HG03469 (cell line): Measurements from ENCODE around the gene CP.
A peak's percentile ranks its signal among the peaks of the same experiment; 100 is the strongest.
"Not testable (repeated sequence)": the region's sequence is repeated elsewhere in the genome, so short reads cannot be mapped to it uniquely, and the experiment has no call there.

Source experiments
- ATAC-seq: cut with Tn5 transposase; IDR thresholded peaks from one replicate; pipeline ENCODE4 v1.9.1; 2021; ENCODE audit warnings: mild to moderate bottlenecking, moderate library complexity, moderate number of reproducible peaks; ENCODE audit not compliant: unreplicated experiment

CP gene

DNA sequence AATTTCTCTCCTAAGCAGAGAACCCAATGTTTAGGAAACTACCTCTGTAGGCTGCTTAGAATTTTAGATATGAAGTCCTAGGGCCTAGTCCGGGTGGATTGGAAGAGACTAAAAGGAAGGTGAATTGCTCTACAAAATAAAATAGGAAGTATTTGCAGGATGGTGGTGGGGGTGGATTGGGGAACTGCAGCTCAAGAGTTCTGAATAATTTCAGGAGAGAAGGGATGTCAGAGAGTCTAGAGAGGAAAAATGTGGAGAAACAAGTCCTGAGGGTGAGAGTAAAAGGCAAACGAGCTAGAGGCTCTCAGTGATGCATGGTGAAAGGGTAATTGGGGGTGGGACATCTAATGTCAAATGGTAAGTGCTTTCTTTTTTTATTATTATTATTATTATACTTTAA lies 10.2 kb upstream of the CP start:
- no peak for ATAC-seq

DNA sequence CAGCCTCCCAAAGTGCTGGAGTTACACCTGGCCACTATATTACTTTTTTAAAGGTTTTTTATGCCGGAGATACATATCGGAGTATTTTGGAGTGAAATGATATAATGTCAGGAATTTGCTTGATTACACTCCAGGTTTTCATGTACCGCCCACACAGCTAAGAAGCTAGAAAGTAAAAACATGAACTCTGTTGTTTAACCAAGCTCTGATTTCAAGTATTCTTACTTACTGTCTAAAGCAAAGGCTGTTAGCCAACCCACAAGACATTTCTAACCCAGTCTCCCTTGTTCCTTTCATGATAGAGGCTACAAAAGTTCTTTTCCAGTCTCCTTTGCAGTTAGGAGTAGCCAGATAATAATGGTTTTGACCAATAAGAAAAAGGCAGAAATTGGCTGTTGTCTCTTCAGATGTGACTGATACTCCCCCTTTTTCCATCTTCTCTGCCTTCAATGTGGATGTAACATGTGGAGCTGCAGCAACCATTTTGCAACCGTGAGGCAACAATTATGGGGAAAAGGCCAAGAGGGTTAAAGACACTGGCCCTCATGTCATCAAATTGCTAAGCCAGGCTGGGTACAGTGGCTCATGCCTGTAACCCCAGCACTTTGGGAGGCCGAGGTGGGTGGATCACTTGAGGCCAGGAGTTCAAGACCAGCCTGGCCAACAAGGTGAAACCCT lies 6.1 kb upstream of the CP start:
- ATAC-seq: no peak

DNA sequence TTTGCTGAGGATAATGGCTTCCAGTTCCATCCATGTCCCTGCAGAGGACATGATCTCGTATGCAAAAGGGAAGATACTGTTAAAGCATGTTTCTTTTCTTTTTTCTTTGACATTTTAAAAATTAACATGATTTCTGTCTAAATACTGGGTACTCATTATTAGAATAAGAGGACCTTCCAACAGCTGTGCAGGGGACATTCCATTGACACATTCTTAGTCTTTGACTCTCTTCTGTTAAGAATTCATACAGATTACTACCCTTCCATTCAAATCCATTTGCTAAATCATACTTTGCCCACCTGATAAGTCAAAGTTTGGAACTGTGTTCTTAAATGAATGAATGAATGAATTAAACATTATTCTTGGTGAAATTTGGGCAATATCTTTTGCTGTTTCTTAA lies 5.1 kb upstream of the CP start:
- no peak for ATAC-seq

DNA sequence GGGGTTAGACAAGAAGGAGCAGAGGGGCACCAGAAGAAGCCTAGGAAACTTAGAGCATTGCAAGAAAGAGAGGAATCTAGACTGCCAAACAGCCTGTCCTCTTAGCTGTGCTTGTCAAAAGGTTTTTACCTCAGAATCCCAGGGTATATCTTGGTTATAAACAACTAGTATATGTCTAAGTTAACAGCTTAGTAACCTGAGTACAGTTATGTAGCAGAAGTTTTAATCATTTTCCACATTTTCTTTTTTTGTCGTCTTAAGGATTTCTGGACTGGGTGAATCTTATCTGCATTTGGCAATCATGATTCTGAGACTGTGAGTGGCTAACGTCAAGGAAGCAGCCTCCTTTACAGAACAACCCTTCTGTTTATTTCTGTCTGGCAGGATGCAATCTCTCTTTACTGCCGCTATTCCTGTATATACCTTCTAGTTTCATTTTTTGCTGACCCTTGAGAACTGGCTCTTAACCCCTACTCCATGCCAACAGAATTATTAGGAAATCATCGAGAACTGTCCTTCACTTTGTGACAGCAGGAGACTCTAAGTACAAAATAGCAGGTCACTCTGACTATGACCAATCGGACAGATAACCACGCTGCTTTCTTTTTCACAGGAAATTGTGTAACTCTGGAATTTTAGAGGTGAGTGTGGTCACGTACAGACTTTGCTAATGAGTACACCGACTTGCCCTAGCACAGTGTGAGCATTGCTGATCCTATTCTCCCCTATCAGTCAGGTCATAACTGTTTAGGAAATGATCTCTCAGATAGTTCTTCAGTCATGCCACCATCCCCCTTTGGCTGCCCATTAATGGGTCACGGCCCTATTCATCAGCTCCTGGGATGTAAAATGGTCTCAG lies 3.3 kb upstream of the CP start:
- peak; percentile 98 for ATAC-seq

DNA sequence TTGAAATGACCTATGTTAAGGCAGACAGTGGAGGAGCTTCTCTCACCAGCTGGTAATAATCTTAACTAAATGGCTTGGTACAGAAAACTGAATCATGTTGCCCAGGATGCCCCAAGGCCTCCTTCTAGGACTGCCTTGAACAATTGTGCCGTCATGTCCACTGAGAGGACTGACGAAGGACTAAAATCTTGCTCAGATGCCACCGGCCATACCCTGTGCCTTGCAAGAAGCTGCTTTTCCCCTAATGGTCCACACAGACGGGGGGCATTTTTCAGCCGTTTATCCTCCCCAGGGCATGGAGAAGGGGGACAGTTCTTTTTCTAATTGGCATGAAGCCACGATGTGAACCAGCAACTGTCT lies 1.8 kb upstream of the CP start:
- no peak for ATAC-seq

DNA sequence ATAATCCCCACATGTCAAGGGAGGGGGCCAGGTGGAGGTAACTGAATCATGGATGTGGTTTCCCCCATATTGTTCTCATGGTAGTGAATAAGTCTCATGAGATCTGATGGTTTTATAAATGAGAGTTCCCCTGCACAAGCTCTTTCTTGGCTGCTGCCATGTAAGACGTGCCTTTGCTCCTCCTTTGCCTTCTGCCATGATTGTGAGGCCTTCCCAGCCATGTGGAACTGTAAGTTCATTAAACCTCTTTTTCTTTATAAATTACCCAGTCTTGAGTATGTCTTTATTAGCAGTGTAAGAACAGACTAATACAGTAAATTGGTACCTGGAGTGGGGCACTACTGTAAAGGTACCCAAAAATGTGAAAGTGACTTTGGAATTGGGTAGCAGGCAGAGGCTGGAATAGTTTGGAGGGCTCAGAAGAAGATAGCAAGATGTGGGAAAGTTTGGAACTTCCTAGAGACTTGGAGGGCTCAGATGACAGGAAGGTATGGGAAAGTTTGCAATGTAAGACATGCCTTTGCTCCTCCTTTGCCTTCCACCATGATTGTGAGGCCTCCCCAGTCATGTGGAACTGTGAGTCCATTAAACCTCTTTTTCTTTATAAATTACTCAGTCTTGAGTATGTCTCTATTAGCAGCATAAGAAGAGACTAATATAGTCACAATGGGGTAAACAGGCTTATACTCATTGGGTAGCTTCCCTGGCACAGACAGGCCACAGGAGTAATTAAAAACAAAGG lies 2.1 kb downstream of the CP start:
- ATAC-seq: not testable (repeated sequence)

DNA sequence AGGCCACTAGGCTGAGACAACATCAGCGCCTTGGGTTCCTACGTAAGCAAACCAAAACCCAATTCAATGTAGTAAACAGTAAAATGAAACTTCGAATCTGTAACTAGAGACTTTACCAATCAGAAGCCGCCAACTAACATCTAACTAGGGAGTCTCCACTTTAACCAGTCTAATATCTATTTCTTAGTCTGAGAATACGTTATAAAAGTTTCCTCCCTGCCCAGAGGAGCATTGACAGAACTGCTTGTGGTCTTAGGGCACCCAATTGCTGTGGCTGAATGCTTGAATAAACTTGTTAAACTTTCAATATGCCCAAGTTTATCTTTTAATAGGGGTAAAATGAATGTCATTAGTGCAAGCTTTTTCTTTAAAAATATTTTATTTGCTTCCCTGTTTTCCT lies 4.3 kb downstream of the CP start:
- ATAC-seq: no peak

DNA sequence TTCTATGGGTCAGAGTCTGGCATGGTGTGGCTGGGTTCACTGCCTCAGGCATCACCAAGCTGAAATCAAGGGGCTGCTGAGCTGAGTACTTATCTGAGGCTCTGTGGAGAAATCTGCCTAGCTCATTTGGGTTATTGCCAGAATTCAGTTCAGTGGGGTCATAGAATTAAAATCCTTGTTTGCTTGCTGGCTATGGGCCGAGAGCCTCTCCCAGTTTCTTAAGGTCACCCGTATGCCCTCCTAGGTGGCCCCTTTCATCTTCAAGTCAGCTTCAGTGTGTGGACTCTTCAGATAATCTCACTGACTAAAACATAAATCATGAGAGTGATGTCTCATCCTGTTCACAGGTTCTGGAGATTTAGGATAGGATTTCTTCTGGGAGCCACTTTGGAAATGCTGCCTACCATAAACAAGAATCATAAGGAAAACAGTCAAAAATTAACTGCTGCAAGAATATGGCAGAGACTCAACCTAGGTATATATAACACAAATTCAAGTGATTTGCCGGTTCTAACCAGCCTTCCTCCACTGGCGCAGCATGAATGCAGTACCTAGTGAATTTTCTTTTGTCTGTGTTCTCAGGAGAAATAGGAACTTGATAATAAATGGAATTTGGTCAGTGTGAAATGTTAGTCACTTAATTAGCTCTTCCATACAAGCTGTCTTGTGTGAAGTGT lies 5.3 kb downstream of the CP start:
- ATAC-seq: no peak

DNA sequence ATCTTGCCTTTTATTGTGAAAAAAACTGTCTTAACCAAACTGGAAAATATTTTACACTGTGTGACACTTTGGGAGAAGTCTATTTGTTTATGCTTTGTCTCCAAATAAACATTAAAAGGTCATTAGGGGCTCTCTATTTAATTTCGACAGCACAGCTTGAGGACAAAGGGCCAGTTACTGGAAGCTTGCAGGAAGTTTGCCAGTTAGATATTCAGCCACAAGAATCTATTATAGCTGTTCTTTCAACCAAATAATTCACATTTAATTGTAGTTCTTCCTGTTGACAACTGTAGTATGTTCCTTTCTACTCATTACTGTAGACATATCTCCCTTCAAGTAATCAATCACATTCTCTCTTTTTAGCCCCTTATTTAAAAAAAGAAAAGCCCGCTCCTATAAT lies 6.1 kb downstream of the CP start:
- no peak for ATAC-seq

DNA sequence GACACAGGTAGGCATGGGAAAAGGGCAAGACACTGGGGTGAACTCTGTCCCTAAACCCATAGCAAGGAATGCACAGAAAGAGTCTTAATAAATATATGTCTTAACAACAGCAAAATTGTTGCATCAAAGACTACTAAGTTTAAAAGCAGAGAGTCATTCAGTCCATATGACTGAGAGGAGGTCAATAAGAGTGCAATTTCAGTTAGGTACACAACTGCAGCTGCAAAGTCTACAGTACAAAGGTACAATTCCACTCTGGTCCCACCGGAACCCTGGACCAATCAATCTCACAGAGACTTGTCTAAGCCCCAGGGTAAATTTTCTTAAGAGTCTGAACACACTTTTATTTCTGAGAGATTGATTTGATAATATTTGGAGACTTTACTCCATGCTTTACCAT lies 6.9 kb downstream of the CP start:
- no peak for ATAC-seq

DNA sequence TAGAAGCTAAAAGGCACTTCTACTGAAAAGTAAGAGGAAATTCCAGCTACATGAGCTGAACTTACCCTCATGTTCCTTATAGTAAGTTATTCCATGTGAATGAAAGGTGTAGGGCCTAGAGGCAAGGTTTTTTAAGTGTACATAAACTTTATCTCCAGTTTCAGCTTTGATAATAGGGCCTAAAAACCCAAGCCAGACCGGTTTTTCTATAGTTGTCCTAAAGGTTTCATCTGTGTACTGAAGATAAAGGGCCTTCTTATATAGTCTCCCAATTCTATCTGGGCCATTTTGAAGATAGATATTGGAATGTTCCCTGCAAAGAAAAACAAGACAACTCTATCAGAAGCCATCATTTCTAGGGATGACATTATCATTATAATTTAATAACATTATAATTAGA lies 9.2 kb downstream of the CP start:
- ATAC-seq: no peak

DNA sequence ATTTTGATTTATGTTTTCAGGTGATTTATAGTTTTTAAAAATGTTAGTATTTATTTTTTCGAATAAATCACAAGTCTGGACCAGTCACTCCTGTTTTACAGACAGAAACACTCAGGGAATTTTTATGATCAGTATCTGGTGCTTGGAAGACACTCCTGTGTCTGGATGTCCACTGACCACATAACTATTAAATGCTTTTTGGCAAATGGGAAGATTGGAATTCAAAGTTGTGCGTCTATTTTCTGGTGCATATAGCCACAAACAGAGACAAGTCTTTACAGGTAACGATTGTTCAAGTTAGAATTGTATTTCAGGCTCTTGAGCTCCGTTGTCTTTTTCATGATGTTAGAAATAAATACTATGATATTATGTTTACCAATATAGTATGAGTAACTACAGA lies 12.2 kb downstream of the CP start:
- ATAC-seq: no peak

DNA sequence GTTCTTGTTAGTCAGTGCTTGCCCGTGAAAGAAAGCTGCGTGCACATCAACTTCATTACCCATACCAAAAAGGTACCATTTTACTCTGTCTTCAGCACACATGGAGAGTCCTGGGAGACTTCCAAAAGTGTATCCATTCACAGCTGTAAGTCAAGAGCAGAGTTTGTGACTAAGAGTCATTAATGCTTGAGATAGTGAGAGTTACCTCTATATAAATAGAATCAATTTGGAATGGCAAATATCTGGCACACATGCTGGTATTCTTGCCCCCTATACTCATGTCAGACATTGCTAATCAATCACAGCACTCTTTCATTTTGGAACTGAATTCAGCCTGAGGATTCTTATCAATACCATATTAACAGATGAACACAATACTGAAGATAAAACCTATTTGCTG lies 14.2 kb downstream of the CP start:
- no peak for ATAC-seq

DNA sequence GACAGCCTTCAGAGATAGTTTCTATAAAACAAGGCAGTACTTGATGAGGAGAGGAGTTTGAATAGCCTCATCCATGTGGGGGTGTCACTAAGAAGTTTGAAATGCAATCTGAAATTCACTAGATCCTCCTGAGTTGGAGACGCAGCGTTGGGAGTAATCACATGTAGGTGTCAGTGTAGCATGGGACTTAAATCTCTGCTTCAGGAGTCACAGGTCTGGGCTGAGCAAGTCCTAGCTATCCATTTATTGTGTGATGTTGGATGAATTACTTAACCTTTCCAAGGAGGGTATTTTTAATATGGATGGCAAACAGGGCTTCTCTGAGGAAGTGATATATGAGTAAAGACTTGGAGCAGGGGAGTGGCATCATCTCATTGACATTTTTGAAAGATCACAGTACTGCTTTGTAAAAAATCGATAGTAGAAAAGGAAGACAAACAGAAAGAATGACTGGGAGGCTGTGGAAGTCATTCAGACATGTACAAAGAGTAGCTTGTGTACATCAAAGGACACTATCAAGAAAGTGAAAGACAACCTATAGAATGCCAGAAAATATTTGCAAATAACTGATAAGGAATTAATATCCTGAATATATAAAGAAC lies 17.1 kb downstream of the CP start:
- ATAC-seq: no peak

DNA sequence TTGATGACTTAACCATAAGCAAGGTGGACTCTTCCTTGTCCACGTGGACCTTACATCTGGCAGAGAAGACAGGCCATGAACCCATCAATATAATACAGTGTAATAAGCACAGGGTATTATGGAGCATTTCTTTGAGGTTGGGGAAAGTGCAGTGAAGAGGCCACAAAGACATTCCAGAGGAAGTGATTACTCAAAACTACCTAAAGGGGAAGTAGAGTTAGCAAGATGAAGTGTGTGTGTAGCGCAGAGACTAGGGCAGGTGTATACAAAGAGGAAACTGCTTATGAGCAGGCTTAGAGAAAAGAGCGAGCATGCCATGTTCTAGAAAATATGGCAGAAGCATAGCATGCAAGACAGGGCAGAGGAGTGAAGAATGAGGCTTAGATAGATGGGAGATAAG lies 17.9 kb downstream of the CP start:
- ATAC-seq: peak; percentile 100

DNA sequence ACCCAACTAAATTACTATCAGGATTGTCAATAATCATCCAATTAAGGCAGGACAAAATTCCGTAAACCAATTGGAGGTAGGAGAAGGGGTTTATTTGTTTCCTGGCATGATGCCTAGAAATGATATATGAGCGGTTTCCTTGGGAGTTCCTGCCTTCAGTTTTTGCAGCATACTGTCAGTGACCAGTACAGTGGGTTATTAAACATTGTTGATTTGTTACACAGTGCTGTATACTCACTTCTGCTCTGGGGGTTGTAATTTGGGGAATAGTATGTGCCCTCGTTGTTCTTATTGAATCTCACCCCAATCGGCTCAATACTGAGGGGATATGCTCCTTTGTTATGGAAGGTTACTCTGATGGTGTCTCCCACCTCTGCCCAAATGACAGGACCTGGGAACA lies 22.2 kb downstream of the CP start:
- ATAC-seq: no peak

DNA sequence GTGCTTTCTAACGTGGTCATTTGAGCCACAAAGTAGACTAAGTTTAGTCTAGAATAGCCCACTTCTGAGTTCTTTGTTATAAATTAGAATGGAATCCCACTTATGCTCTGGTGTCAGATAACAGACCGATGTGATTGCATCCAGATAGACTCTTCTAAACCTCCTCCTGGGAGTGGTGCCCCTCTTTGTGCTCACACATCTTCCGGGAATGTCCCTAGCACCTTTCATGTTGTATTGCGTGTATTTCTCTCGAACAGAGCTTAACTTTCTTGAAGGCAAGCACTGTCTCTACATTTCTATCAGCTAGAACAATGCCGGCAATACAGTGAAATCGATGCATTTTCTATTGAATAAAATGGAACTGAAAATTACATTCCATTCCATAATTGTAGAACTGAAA lies 23.0 kb downstream of the CP start:
- no peak for ATAC-seq

DNA sequence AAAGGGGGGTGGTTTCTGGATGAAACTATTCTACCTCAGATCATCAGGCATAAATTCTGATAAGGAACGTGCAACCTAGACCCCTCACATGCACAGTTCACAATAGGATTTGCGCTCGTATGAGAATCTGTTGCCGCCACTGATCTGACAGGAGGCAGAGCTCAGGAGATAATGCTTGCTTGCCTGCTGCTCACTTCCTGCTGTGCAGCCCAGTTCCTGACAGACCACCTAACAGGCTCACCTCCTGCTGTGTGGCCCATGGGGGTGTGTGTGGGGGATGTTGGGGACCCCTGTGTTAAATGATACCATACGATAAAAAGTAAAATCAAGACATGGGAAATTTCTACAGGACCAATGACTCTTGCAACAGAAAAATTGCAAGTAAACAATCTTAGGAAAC lies 24.0 kb downstream of the CP start:
- no peak for ATAC-seq

DNA sequence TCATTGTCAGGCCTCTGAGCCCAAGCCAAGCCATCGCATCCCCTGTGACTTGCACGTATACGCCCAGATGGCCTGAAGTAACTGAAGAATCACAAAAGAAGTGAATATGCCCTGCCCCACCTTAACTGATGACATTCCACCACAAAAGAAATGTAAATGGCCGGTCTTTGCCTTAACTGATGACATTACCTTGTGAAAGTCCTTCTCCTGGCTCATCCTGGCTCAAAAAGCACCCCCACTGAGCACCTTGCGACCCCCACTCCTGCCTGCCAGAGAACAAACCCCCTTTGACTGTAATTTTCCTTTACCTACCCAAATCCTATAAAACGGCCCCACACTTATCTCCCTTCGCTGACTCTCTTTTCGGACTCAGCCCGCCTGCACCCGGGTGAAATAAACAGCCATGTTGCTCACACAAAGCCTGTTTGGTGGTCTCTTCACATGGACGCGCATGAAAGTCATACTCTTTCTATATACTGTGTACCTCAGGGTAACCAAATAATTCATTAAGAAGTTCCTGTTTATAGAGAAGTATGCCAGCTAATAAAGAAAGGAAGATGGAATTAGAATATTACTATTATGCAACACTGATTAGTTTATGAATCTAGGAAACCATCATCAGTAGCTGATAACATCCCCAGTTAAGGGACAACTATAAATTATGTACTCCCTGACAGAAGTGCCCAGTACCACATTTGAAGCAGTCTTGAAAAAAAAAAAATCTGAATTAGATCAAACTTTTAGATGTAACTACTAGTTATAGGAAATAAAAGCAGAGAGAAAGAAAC lies 24.6 kb downstream of the CP start:
- not testable (repeated sequence) for ATAC-seq

DNA sequence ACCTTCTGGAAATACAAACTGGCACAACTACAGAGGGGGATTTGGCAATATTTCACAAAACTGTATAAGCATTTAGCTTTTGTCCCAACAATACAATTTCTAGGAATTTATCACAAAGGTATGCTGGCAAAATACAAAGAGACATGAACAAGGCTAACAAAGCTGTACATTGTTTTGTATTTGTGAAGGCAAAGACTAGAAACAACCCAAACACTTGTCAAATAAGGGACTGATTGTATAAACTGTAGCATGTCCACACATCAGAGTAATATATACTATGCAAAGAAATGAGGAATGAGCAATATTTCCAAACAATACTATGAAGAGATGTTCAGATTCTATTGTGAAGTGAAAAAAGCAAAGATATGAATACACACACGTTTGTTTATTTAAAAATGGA lies 26.4 kb downstream of the CP start:
- no peak for ATAC-seq
